H1 (cell line): ENCODE data around the gene CHRNA9. TPM values are rescaled to one million over a fixed set of nuclear protein-coding genes. Genes with fewer than 3 reads are reported as not detected.

Experiments used
- ASH2L ChIP-seq: fragments of 200-600, 300-600 bp; sonication (generic); IDR thresholded peaks from one replicate; pipeline ENCODE4 v1.7.1; 2017; ENCODE audit warnings: low read length
- BRCA1 ChIP-seq: IDR thresholded peaks from 2 replicates; pipeline ENCODE4 v1.6.1; 2012; ENCODE audit warnings: low read depth, low read length, improper control_type of control experiment
- NANOG ChIP-seq: IDR thresholded peaks from 2 replicates; pipeline ENCODE4 v1.6.1; 2011; ENCODE audit warnings: low read length, low read depth, mild to moderate bottlenecking, inconsistent platforms; ENCODE audit not compliant: insufficient read depth, poor library complexity, severe bottlenecking
- polyA plus RNA-seq, 7 experiments: library from polyadenylated mRNA; depleted of rRNA in 3 of 7; stranded (reverse) in 5 of 7; unstranded in 2 of 7; fragments of >200 nt in 5 of 7; fragments of 200-250 nt in 2 of 7; gene quantifications; 1 replicate in 5 of 7; 2 replicates in 1 of 7; 4 replicates in 1 of 7; pipeline versions ENCODE4 v1.2.1 to v1.2.3, GENCODE V29; 2011 to 2013; ENCODE audit warnings: missing spikeins in 2 of 7, mixed read lengths in 2 of 7
- total RNA-seq: library from RNA; stranded (reverse); fragmentation: NEBNext Ultra II Directional; extraction: Animal tissue kit (Norgen Biotek cat#: 25700); gene quantifications from 2 replicates; pipeline ENCODE4 v1.2.1, GENCODE V29; 2021

The CHRNA9 gene
- total and polyA plus RNA-seq, 2 of the 8 experiments (the other 6 are each of a cell fraction or from before 2014, with no cell fraction given), result 1.4 to 3.3 TPM

DNA sequence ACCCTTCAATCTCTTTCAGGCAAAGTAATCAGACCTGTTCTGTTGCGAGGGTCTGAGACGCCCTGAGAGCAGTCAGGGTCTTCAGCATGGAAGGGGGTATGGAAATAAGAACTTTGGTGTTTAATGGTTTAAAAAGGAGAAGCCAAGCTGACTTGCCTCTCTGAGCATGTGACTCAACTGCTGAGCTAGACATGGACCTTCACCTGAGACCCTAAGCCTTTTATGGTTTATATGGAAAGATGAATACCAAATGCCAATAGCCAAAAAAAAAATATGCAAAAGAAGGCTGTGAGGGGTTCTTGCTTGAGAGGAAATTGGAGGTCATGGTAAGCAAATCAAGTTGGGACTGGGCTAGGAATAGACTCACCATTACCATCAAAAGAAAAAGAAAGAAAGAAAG, 30.6 kb downstream of the CHRNA9 start (continued):
- no peak for TF ChIP-seq NANOG
- TF ChIP-seq ASH2L, result no peak
- TF ChIP-seq BRCA1, result no peak
